IPS-11a (cell line): ENCODE data around the gene CAV2.

ENCODE experiments used
- H3K4me3 ChIP-seq: one replicate; pipeline ENCODE4 v1.5.1; 2013; ENCODE audit warnings: low read depth, low read length, control low read depth

The CAV2 gene

DNA sequence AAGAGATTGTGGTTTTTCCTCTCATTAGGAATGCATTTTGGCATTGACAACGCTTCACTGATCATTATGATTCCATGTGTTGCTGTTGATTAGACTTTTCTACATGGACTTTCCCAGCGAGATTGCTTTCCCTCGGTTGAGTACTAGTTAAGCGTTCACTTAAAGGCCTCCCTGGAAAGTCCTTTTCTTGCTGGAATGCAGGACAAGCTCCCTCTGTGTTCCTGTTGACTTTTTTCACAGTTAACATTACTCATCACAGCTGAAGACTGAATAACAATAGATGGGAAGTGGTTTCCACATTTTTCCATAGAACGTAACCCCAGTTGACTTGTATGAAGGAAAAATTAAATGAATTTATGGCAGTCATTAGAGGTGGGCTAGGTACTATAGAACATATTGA is 22.7 kb downstream of the CAV2 start:
- no peak overlapping the region for H3K4me3 ChIP-seq

DNA sequence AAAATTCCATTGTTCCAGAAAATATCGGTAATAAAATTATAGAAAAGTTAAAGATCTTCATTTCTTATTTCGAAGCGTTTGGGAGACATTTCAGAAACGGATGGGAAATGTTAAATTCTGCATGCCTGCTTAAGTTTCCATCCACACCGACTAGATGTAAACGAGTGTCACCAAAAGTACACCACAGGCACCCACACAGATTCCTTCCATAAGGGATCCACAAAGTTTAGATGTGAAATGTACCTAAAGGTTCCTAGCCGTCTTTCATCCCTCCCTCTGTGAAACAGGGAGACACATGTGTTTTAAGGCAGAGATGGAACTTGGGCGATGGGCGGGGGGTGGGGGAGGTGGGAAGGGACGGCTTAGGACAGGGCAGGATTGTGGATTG is 24.7 kb downstream of the CAV2 start:
- H3K4me3 ChIP-seq, result no peak overlapping the region

DNA sequence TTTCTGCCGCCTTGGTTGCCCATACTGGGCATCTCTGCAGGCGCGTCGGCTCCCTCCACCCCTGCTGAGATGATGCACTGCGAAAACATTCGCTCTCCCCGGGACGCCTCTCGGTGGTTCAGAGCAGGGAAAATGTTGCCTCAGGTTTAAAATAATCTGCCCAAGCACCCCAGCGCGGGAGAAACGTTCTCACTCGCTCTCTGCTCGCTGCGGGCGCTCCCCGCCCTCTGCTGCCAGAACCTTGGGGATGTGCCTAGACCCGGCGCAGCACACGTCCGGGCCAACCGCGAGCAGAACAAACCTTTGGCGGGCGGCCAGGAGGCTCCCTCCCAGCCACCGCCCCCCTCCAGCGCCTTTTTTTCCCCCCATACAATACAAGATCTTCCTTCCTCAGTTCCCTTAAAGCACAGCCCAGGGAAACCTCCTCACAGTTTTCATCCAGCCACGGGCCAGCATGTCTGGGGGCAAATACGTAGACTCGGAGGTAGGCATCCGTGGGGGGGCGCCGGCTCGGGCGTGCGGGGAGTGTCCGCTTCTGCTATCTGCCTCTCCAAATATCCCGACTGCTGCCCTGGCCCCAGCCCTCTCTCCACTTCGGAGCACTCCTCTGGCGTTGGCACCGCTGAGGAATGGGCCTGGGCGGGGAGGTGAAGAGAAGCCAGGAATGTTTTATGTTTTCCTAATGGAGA is 25.2 kb downstream of the CAV2 start, which contains the start of gene CAV1:
CAV1 (plus strand) TSS at position 428 of the 689 bp plus-strand sequence; CDS start at position 455, 27 bp downstream.
- H3K4me3 ChIP-seq, result peak within 1 kb of the TSS; percentile 53

DNA sequence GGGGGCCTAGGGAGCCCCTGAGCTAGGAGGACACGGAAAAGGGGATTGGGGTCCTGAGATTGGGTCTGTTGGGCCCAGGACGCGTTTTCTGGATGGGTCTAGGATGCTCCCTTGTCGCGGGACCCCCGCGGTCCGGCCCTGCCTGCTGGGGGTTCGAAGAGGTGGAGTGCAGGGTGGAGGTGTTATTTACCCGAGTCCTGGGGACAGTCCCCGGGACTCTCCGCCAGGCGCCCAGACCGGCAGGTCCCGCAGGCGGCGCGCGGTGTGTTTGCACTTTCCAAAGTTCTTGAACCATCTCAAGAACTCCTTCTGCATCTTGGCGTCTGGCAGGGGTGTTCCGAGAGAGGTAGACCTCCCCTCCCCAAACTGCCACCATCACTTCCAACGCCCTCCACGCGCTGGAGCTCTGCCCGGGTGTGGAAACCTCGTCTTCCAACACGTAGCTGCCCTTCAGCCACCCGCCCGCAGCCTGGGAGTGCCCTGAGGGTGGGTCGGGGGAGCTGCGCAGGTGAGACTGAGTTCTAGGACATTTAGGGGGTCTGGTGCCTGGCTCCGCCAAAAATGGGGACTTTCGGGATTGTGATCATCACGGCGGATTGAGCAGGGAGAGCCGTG is 25.9 kb downstream of the CAV2 start:
- peak overlapping the region; percentile 53 for H3K4me3 ChIP-seq

DNA sequence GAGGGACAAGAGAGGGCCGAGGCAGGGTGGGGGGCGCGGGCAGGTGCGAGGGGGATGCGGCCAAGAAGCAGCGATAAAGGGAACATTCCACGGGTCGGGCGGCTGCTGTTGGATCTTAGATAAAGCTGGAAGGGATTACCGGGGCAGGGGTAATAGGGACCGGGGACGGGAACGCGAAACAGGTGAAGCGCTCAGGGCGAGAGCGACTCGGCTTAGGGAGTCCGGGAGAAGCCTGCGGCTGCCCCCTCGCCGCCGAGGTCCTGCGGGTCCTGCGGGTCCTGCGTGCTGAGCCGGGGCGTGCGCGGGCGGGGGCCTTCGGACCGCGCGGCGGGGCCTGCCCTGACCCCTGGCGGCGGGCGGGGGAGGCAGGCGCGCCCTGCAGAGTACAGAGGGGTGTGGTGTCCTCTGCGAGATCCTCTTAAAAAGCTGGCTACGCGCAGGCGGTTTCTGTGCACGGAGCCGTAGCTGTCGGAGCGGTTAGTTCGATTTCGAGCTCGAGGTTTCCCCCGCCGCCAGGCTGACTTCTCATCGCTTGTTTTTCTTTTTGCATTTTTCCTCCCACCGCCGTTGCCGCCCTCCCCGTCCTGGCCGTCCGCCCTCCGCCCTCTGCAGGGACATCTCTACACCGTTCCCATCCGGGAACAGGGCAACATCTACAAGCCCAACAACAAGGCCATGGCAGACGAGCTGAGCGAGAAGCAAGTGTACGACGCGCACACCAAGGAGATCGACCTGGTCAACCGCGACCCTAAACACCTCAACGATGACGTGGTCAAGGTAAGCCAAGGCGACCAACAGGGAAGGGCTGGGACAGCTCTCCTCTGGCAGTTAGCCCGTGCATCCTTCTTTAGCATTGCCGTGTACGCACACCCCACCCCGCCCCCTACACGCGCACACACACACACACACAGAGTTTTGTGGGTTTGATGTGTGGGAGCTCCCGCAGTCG is 26.6 kb downstream of the CAV2 start:
- peak overlapping the region; percentile 53 for H3K4me3 ChIP-seq

DNA sequence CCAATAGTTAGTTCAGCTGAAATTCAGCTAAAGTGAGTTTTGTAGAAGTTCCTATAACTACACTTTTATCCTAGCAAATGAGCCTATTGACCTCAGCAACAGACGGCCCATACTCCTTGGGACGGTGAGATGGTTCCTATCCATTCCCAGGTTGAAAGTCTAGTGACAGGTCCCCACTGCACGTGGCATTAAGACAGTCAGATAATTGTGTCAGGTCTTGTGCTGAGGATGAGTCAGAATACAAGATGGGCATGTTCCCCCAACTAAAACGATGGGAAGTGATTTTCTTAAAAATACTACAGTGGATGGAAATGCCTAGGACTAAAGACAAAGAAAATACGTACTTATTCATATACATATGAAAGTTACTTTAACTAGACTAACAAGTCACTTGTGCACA is 27.4 kb downstream of the CAV2 start:
- H3K4me3 ChIP-seq, result peak overlapping the region; percentile 53

DNA sequence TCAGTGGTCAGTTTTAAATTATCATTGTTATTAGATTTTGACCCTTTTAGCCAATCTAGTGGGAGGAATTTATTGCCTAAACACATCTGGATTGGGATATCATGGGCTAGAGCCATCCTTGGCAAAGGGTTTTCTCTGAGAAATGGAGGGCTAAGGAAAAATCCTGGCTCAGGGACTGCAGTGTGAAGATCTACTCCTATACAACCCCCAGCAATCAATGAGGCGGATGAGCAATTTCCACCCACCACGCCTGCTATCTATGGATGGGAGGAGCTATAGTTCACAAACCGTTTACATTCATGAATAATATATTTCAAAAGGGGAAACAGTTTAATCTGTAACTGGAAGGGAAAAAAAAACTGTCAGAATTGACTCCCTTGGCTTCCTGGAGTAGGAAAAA is 28.0 kb downstream of the CAV2 start:
- H3K4me3 ChIP-seq, result no peak overlapping the region

DNA sequence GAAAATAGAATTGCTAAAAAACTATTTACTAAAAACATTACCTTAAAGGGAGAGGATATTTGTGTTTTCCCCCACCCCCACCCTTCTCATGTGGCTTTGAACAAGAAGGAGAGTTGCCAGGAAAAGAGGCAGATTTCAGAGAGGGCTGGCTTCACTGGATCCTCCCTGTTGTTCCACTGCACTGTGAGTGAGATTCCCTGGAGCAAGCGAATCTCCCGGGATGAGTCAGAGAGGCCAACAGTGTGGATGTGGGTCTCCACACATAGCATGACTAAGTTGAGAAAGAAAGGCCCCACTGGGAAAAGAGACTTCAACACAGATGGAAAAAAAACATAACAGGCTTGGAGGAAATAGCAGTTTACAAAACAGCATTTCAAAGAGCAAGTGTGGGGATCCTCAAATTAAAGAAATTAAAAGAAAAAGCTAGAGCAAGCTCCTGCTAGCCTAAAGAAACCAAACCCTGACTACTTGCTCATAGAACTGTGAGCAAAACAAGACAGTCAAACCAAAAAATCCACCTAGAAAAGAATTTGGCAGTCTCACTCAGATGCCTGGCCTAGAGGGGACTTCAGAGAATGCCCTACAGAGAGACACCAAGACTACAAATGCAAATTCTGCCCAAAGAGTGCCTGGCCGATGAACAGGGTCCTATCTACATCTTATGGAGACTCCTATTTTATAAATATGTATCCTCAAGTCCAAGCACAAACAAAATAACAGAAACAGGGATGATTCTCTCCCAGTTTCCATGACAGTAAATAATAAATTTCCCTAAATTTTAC is 28.7 kb downstream of the CAV2 start:
- H3K4me3 ChIP-seq, result no peak overlapping the region

DNA sequence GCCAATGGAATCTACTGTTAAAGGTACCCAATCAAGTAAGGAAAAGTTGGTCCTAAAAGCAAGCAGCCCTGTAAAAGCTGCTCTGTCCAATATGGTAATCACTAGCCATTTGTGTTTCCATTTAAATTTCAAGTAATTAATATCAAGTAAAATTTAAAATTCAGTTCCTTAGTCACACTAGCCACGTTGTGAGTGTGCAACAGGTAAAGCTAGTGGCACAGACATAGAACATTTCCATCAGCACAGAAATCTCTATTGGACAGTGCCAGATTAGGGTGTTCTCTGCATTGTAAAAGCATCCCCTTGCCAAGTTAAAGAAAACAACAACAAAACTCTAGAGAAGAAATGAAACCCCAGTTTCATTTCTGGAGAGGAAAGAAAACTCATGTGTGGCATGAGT is 29.7 kb downstream of the CAV2 start:
- no peak overlapping the region for H3K4me3 ChIP-seq

DNA sequence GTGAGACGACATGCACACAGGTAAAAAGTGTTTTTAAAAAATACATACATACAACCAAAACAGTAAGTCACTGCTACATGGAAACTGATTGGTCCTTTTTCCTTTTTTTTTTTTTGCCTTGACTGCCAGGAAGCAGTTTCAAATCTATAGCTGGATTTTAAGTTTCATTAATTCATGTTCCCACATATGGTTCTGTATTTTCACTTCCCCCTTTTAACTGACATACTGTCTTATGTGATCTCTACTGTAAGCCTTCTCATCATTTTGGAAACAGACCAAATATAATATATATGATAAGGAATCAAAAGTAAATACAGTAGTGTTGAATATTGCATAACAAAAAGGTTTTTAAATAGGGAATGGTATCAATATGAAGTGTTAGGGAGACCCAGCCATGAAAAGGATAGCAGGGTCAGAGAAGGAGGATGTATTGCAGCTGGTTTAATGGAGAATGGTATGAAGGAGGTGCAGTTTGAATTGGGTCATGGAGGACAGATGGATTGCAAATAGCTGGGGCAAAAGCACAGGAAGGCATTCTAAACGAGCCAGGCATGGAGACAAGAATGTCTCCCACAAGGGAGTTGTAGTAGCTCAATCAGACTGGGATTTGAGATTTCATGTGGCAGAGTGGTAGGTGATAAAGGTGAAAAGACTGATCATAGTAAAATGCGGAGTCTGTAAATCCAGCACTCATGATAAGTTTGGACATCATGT is 30.7 kb downstream of the CAV2 start:
- no peak overlapping the region for H3K4me3 ChIP-seq

DNA sequence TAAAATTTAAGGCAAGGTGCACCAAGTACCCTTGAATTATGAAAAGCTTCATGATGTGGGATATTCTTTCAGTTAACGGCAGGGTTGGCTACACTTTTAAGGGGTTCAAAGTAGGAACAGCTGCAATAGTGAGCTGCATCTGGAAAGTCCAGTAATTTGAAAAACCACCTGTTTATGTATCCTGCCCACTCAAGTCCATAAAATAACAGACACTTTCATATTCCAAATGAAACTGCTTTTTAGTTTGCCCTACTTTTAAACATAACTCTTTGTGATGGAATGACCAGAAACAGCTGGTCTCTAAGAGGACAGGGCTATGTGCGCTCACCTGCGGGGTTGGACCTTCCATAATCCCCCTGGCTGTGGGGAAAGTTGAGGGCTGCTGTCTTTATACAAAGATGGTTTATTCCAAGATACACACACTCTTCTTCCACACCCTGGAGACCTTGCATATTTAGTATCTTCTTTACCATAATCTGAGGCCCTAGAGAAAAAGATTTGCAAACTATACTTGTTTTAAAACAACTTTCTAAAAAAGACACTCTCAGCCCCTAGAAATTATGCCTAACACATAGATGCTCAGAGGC is 32.7 kb downstream of the CAV2 start:
- H3K4me3 ChIP-seq, result no peak overlapping the region

DNA sequence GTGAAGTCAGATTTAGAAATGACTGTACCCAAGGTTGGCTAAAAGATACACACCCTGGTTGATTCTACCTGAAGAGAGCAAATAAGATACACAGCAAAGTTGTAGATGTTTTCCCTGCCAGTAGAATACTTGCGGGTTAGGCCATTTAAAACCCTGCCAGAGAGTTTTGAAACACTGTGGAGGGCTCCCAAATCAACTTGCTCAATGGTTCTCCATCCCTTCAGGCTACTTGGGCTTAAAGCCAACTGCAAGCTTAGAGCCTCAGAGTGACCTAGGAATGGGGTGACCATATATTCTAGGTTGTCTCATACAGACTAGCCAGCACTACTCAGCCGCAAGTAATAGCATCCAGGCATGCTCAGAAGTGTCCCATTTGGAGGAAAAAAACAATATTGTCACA is 35.3 kb downstream of the CAV2 start:
- no peak overlapping the region for H3K4me3 ChIP-seq

DNA sequence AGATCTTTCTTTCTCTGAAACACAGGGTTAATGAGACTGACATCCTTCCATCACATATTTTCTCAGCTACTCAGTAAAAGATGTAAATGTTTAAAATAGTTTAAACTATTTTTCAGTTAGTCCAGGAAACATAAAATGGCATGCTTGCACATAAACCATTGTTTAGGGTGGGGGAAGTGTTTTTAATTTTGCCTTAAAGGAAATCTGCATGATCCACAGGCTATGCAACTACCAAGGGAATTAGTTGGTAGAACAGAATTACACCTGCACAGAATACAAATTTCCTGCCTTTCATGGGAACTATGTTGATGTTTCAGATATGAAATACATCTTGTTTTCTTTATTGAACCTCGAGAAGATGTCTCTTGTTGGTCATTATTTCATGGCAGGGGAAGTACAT is 35.9 kb downstream of the CAV2 start:
- no peak overlapping the region for H3K4me3 ChIP-seq

DNA sequence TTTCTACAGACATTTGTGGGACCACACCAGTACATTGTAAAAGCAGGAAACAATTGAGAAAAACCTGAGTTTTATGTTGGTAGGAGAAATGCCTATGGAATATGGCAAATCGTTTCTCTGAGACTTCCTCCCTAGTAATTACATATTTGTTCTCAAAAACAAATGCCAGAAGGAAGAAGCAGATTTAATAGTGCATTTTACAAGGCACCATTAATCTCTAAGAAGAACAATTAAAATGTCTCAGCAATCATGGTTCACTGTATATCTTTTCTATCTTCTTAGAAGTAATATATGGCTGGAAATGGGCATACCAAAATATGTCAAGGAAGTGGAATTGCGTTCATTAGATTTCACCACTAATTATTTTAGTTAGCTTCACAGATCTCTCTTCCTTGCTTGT is 38.6 kb downstream of the CAV2 start:
- no peak overlapping the region for H3K4me3 ChIP-seq

DNA sequence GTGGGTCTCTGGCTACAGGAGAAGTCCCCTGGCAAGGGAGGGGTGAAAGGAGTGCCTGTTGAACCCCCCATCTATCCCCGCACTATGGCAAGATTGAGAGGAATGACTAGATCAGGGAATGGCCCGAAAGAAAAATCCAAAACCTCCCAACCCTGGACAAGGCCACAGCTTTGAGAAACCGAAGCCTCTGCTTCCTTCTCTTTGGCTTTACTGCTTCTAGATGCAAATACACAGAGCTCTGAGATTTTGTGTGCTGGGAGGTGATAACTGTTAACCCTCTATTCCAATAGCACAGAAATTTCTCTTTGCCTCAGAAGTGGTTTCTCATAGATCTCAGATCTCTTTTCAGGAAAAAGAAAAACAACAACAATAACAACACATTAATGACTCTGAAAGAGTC is 40.3 kb downstream of the CAV2 start:
- H3K4me3 ChIP-seq, result no peak overlapping the region

DNA sequence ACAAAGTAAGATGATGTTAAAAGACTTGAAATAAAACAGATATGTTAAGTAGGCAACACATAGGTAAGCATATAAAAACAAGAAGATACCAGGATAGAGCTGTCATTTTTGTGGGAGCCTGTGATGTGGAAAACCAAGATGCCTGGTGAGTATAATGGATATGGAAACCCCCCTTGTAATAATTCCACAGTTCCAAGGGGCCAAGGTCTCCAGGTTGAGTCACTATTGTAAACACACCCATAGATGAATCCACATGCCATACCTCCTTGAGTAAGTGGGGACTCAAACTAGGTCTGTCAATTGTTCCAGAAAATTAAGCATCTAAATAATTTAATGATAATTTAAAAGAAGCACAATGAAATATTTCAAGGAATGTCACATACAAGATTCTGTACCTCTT is 41.2 kb downstream of the CAV2 start:
- no peak overlapping the region for H3K4me3 ChIP-seq

DNA sequence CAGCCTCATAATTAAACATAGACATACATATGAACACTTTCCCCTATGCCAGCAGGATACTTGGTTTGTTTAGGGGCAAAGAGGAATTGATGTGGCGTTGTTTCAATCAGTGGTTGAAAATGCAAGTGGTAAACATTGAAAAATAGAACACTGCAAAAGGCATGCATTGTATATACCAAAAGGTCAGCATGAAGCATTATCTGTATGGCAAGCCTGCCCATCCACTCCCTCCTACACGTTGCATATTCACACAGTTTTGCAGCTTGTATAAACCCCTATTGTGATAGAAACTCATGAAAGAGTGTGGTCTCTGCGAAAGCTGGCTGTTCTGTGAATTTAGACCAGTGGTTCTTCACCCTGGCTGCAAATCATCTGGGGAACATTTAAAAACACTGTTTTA is 42.4 kb downstream of the CAV2 start:
- H3K4me3 ChIP-seq, result no peak overlapping the region

DNA sequence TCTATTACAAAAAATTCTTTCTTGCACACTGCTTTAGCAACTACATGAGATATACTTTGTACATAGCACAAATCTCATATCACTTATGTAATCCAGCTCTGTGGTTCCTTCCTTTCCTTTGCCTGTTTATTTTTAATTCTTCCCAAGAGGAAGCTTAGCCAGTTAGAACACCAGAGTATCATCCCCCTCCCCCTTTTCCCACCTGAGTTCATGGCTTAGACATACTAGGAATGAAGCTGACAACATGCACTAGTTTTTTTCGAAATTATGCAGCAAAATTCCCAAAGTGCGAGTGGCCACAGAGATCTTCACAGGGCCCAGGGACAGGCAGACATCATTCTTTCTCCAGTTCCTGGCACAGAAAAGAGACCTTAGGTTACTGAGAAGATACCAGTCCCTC is 43.1 kb downstream of the CAV2 start:
- H3K4me3 ChIP-seq, result no peak overlapping the region

DNA sequence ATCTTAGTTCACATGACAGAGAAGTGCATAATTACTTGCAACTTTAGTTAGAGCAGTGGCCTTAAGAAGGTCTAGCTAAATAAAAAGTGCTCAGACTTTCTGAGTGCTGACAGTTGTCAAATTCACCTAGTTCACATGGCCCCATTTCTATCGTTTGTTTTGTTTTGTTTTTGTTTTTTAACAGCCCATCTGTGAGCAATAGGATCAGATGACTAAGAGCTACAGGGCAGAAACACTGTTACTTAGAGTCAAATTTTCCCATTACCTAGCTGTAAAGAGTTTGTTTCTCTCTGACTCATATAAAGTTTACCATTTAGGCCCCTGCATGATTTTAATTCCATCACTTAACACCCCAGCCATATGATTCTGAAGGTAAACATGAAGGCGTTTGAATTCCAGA is 44.1 kb downstream of the CAV2 start:
- H3K4me3 ChIP-seq, result no peak overlapping the region

DNA sequence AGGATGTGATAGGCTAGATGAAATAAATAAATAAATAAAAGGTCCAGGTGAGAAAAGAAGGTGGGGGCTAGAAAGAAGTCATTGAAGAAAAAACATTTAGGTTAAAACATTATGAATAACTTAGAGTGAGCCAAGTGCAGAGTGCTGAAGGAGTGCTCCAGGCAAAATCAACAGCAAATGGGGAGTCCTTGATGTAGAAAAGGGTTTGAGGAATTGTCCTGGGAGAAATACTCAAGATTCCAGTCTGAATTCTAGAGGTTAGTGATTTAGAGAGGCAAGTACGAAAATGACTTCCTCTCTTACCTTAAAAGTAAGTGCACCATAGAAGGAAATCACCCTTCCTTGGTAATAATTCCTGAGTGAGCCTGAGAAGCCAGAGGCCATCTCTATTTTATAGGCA is 44.9 kb downstream of the CAV2 start:
- H3K4me3 ChIP-seq, result no peak overlapping the region
